GM18909 (cell line): ENCODE results near the gene FMOD.

Source experiments
- ATAC-seq: cut with Tn5 transposase; IDR thresholded peaks from one replicate; pipeline ENCODE4 v1.9.1; 2021; ENCODE audit warnings: mild to moderate bottlenecking; ENCODE audit not compliant: unreplicated experiment, poor library complexity

The FMOD gene

GRCh38 chr1:203361945-203362719, 11.2 kb upstream of the FMOD start:
- ATAC-seq = no peak

- no peak for ATAC-seq
Measured at GRCh38 chr1:203360547-203361185, 9.7 kb upstream of the FMOD start.

GRCh38 chr1:203359010-203359571, 8.2 kb upstream of the FMOD start:
- no peak for ATAC-seq

- ATAC-seq = no peak
Measured at GRCh38 chr1:203354246-203354645, 3.3 kb upstream of the FMOD start.

GRCh38 chr1:203353486-203353885, 2.6 kb upstream of the FMOD start:
- ATAC-seq = no peak

DNA sequence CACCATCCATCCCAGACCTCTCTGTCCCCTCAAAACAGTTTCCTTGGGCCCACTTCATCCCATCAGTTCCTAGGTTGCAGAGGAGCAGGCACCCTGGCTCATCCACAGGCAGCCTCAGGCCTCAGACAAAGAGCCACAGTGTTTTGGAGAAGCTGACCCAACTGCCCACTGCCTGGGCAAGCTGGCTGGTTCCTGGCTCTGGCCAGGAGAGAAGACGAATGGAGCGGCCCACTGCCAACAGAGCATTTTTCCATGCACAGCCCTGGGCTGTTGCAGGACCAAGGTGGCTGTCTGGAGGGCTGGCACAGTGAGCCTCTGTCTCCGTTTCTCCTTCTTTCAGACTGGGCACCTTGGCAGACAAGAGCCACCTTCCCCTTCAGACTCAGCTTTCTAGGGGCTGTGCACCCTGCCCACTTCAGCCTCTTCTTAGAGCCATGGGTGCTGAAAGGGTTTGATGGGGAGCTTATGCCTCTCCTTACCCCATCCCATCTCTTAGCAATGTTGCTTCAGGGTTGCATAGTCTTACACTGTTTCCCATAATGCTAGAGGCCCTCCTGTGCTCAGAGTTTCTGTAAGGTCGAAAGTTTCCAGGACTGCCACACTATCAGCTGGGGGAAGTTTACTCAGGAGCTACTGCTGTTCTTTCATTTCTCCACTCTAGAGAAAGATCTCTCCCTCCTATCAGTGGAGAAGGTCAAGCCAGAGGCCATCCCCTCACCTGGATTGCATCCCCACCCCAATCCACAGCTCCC, 973 bp downstream of the FMOD start:
- ATAC-seq = no peak

DNA sequence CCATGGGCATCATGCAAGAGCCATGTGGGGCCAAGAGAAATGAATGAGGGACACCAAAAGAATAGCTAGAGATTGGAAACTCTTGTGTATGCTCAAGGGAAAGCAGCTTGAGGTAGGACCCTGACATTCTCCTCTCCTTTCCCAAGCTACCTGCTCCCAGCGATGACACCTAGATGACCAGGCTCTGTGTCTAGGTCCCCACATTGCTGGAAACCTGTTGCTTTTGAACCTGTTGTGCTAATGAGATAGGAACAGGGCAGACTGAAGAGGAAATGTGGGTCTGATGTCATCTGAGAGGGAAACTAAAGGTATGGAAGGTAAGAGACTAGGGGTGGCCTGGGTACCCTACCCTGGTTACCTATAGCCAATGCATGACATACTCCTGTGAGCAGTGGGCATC, 1.8 kb downstream of the FMOD start:
- ATAC-seq = no peak

GRCh38 chr1:203346769-203347102, 4.2 kb downstream of the FMOD start:
- no peak for ATAC-seq

DNA sequence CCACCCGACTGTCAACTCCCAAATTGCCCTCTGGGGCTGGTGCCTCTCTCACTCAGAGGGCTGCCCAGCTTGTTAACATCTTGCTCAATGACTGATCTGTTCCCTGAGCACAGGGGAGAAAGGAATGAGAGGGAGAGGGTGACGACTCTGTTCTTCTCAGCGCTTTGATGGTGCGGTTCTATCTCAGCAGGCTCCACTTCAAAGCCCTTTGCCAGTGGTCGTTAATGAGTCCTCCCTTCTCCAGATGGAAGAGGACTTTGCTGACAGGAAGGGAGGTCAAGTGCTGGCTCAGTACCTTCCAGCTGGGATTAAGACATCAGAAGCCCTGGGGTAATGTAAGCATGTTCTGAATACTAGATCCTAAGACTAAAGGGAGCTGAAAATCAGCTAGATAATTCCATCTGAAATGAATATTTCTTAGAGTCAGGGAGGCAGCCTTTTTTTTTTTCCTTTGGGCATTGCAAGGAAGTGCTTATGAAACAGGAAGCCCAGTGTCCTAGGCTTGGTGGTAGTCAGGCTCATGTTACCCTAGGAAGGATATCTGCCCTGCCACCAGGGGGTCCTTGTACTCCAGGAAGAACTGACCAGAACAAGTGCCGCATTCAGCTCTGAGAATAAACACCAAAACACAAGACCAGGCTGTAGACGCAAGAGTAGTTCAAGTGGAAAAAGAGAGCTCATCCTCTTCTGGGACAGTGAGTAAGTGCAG, 4.7 kb downstream of the FMOD start:
- no peak for ATAC-seq

GRCh38 chr1:203343956-203344754, 6.8 kb downstream of the FMOD start:
- no peak for ATAC-seq

GRCh38 chr1:203342192-203342940, 8.6 kb downstream of the FMOD start:
- no peak for ATAC-seq

DNA sequence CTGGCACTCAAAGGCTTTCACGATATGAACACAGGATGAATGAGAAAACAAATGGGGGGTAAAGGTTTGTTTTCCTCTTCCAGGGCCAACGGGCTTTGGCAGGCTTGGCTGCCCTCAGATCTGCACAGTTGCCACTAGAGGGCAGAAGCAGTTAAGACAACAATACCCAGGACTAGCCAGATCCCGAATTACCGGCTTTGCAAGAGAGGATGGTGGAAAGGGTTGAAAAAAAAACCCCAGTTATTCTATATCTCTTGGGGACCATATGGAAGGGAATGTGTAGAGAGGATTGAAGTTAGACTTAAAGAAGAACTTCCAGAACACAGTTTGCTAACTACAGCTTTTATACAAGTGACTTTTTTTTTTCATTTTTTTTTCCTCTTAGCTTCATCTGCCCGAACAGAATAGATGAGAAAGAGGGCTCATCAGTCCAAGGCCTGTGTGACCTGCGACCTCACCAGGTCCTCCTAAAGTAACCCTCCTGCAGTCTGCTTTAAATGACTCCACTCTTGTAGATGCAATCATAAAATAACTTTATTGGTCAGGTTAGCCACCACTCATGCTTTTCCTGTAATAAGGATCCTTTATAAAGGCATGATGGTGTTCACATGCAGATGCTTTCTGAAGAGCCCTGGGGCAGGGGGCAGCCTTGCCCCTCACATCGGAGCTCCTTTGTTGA, 10.7 kb downstream of the FMOD start:
- ATAC-seq = peak; percentile 52

GRCh38 chr1:203338335-203339036, 12.4 kb downstream of the FMOD start:
- no peak for ATAC-seq

DNA sequence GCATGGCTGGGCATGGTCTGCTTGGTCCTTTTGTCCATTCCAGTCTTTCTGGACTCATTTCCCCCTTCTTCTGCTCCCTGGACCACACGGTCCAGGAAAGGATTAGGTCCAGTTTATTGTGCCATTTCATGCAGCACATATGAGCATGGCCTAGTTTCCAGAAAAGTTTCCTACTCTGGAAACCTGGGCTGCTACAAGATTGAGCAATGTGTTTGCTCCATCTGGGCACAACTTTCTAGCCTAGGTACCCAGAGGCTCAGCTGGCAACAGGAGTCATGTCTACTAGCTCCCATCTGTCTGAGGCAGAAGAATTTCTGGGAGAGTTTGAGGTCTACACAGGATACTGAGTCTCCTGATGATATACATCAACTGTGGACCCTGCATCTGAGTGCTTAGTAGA, 14.8 kb downstream of the FMOD start:
- no peak for ATAC-seq

- no peak for ATAC-seq
Measured at GRCh38 chr1:203335503-203335902, 15.4 kb downstream of the FMOD start.

- no peak for ATAC-seq
Measured at GRCh38 chr1:203331224-203331623, 19.7 kb downstream of the FMOD start.

DNA sequence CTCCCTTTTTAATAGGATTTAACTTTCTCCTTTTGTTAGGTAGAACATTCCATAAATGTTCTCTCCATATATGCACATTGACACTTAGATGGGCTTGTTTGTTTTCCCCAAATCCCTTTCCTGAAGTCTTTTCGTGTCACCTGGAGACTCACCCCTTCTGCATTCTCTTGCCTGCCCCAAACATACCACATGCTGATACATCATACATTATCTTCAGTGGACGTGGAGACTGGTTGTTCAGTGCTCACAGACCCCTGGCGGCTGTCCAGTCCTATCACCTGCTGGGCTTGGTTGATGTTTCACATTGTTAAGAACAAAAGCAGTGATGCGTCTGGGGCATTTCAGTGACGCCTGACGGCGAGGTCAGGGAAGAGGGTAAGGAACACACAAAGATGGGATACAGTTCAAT, 22.2 kb downstream of the FMOD start:
- ATAC-seq = no peak
